H1 (cell line): ENCODE data around the gene KERA. TPM values are rescaled to one million over a fixed set of nuclear protein-coding genes. Genes with fewer than 3 reads are reported as not detected.

Experiments
- BCL11A ChIP-seq, 2 experiments: IDR thresholded peaks; one replicate each; pipeline ENCODE4 v1.6.1; 2011; ENCODE audit warnings: low read depth in 2 of 2, low read length in 2 of 2, mild to moderate bottlenecking in 2 of 2
- CBX8 ChIP-seq: fragments of 300-800, 300-1000 bp; sonication (generic); IDR thresholded peaks from 2 replicates; pipeline ENCODE4 v1.7.1; 2016; ENCODE audit warnings: low read depth, low read length, borderline replicate concordance
- CHD7 ChIP-seq: fragments of 300-600 bp; sonication (generic); IDR thresholded peaks from 2 replicates; pipeline ENCODE4 v1.7.1; 2012; ENCODE audit warnings: low read length, moderate library complexity, mild to moderate bottlenecking, inconsistent platforms; ENCODE audit not compliant: insufficient replicate concordance
- EGR1 ChIP-seq: IDR thresholded peaks from 2 replicates; pipeline ENCODE4 v1.6.1; 2011; ENCODE audit warnings: low read depth, low read length, borderline replicate concordance
- GABPA ChIP-seq: IDR thresholded peaks from 2 replicates; pipeline ENCODE4 v1.6.1; 2011; ENCODE audit warnings: mild to moderate bottlenecking, low read length, moderate library complexity, borderline replicate concordance; ENCODE audit not compliant: insufficient read depth
- RBBP5 ChIP-seq: IDR thresholded peaks from 2 replicates; pipeline ENCODE4 v1.7.1; 2012; ENCODE audit warnings: low read depth, mild to moderate bottlenecking, inconsistent platforms, low read length, moderate library complexity, borderline replicate concordance
- TAF1 ChIP-seq: IDR thresholded peaks from 2 replicates; pipeline ENCODE4 v1.6.1; 2011; ENCODE audit warnings: mild to moderate bottlenecking, low read depth, low read length
- polyA plus RNA-seq, 7 experiments: library from polyadenylated mRNA; depleted of rRNA in 3 of 7; stranded (reverse) in 5 of 7; unstranded in 2 of 7; fragments of >200 nt in 5 of 7; fragments of 200-250 nt in 2 of 7; gene quantifications; 1 replicate in 5 of 7; 2 replicates in 1 of 7; 4 replicates in 1 of 7; pipeline versions ENCODE4 v1.2.1 to v1.2.3, GENCODE V29; 2011 to 2013; ENCODE audit warnings: missing spikeins in 2 of 7, mixed read lengths in 2 of 7
- total RNA-seq: library from RNA; stranded (reverse); fragmentation: NEBNext Ultra II Directional; extraction: Animal tissue kit (Norgen Biotek cat#: 25700); gene quantifications from 2 replicates; pipeline ENCODE4 v1.2.1, GENCODE V29; 2021

KERA gene
- total and polyA plus RNA-seq, 2 of the 8 experiments (the other 6 are each of a cell fraction or from before 2014, with no cell fraction given) = not detected

DNA sequence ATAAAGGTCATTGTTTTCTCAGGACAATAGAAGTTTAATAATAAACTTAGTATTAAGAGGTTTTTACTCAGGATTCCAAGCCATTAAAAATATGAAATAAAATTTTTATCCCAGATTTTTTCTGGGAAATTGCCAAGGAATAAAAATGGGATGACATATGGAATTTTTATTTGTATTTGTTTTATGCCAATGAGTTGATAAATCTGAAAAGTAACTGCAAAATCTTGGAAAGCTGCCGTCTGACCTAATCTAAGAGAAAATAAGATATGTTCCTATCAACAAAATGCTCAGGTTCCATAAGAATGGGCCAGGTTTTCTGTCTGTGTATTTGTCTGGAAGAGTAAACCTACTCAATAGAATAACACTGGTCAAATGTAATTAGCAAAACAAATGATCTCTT, 22.2 kb upstream of the KERA start (continued):
- TF ChIP-seq CHD7 (no peak), CBX8 (no peak), TAF1 (no peak), EGR1 (no peak), RBBP5 (no peak), BCL11A (IDR thresholded peaks at IDR 0.05; ENCODE audit: low read depth in 2 of 2, low read length in 2 of 2) (no peak), GABPA (no peak)
